ENCODE results near the gene KRT15.

KRT15 gene

GRCh38 chr17:41537614-41537954, 18.9 kb upstream of the KRT15 start:
- Histone ChIP-seq H4K20me1 (no peaks in the 10 kb centered on the region), H3K9ac (no peak overlapping the region), H3K4me2 (no peak overlapping the region), H3K27ac (no peak overlapping the region), H3K27me3 (no peaks in the 10 kb centered on the region), H3K4me1 (no peaks in the 10 kb centered on the region), H3K9me3 (no peaks in the 10 kb centered on the region), H3K36me3 (no peaks in the 10 kb centered on the region), H3K4me3 (no peak overlapping the region)
- TF ChIP-seq Cebpa-rat (IDR thresholded peaks at IDR 0.05), result no peak

GRCh38 chr17:41536741-41537613, 18.3 kb upstream of the KRT15 start:
- TF ChIP-seq Cebpa-rat (IDR thresholded peaks at IDR 0.05), result no peak
- Histone ChIP-seq H3K4me2 (no peak overlapping the region), H3K9me3 (no peaks in the 10 kb centered on the region), H3K9ac (no peak overlapping the region), H3K36me3 (no peaks in the 10 kb centered on the region), H3K4me3 (no peak overlapping the region), H3K27me3 (no peaks in the 10 kb centered on the region), H3K27ac (no peak overlapping the region), H4K20me1 (no peaks in the 10 kb centered on the region), H3K4me1 (no peaks in the 10 kb centered on the region)

GRCh38 chr17:41535764-41536481, 17.2 kb upstream of the KRT15 start:
- peaks cover 2% of the 10 kb centered on the region; the same call in 1 of the 2 replicates for H3K27me3 ChIP-seq
- H3K9me3 ChIP-seq, result no peaks in the 10 kb centered on the region
- no peak for TF ChIP-seq Cebpa-rat (IDR thresholded peaks at IDR 0.05)
- no peaks in the 10 kb centered on the region for H3K36me3 ChIP-seq
- no peak overlapping the region for H3K27ac ChIP-seq
- no peaks in the 10 kb centered on the region for H3K4me1 ChIP-seq
- no peak overlapping the region for H3K4me2 ChIP-seq
- no peak overlapping the region for H3K9ac ChIP-seq
- H4K20me1 ChIP-seq, result no peaks in the 10 kb centered on the region
- H3K4me3 ChIP-seq, result no peak overlapping the region

GRCh38 chr17:41534899-41535546, 16.3 kb upstream of the KRT15 start:
- Histone ChIP-seq H3K9me3 (no peaks in the 10 kb centered on the region), H4K20me1 (no peaks in the 10 kb centered on the region), H3K4me1 (no peaks in the 10 kb centered on the region), H3K36me3 (no peaks in the 10 kb centered on the region), H3K9ac (no peak overlapping the region), H3K4me3 (no peak overlapping the region), H3K27ac (no peak overlapping the region), H3K4me2 (no peak overlapping the region), H3K27me3 (peaks cover 11% of the 10 kb centered on the region; the same call in 1 of the 2 replicates)
- TF ChIP-seq Cebpa-rat (IDR thresholded peaks at IDR 0.05), result no peak

- Histone ChIP-seq H3K9ac (no peak overlapping the region), H3K9me3 (no peaks in the 10 kb centered on the region), H3K4me1 (no peaks in the 10 kb centered on the region), H3K4me3 (no peak overlapping the region), H3K27ac (no peak overlapping the region), H3K27me3 (peaks cover 25% of the 10 kb centered on the region), H3K36me3 (no peaks in the 10 kb centered on the region), H4K20me1 (no peaks in the 10 kb centered on the region), H3K4me2 (no peak overlapping the region)
- TF ChIP-seq Cebpa-rat (IDR thresholded peaks at IDR 0.05), result no peak
Measured at GRCh38 chr17:41533613-41534012, 14.9 kb upstream of the KRT15 start.

GRCh38 chr17:41532947-41533570, 14.4 kb upstream of the KRT15 start:
- no peak overlapping the region for H3K9ac ChIP-seq
- no peak overlapping the region for H3K4me3 ChIP-seq
- no peaks in the 10 kb centered on the region for H3K36me3 ChIP-seq
- H3K27me3 ChIP-seq, result peaks cover 30% of the 10 kb centered on the region
- no peak for TF ChIP-seq Cebpa-rat (IDR thresholded peaks at IDR 0.05)
- no peak overlapping the region for H3K4me2 ChIP-seq
- no peak overlapping the region for H3K27ac ChIP-seq
- H3K4me1 ChIP-seq, result no peaks in the 10 kb centered on the region
- no peaks in the 10 kb centered on the region for H4K20me1 ChIP-seq
- H3K9me3 ChIP-seq, result peaks cover 5% of the 10 kb centered on the region

GRCh38 chr17:41531993-41532392, 13.3 kb upstream of the KRT15 start:
- Histone ChIP-seq H3K9ac (no peak overlapping the region), H3K27me3 (peaks cover 41% of the 10 kb centered on the region), H3K9me3 (peaks cover 14% of the 10 kb centered on the region), H4K20me1 (no peaks in the 10 kb centered on the region), H3K36me3 (no peaks in the 10 kb centered on the region), H3K27ac (no peak overlapping the region), H3K4me3 (no peak overlapping the region), H3K4me1 (no peaks in the 10 kb centered on the region), H3K4me2 (no peak overlapping the region)
- no peak for TF ChIP-seq Cebpa-rat (IDR thresholded peaks at IDR 0.05)

- peaks cover 14% of the 10 kb centered on the region for H3K9me3 ChIP-seq
- no peak overlapping the region for H3K4me3 ChIP-seq
- H3K36me3 ChIP-seq, result no peaks in the 10 kb centered on the region
- H3K9ac ChIP-seq, result no peak overlapping the region
- peaks cover 48% of the 10 kb centered on the region for H3K27me3 ChIP-seq
- no peak overlapping the region for H3K4me2 ChIP-seq
- no peaks in the 10 kb centered on the region for H4K20me1 ChIP-seq
- H3K27ac ChIP-seq, result no peak overlapping the region
- no peak for TF ChIP-seq Cebpa-rat (IDR thresholded peaks at IDR 0.05)
- no peaks in the 10 kb centered on the region for H3K4me1 ChIP-seq
Measured at GRCh38 chr17:41530062-41531048, 11.7 kb upstream of the KRT15 start.

- H3K4me3 ChIP-seq, result no peak overlapping the region
- no peaks in the 10 kb centered on the region for H3K36me3 ChIP-seq
- peaks cover 14% of the 10 kb centered on the region for H3K9me3 ChIP-seq
- H3K9ac ChIP-seq, result no peak overlapping the region
- H3K4me1 ChIP-seq, result no peaks in the 10 kb centered on the region
- no peak overlapping the region for H3K27ac ChIP-seq
- H3K27me3 ChIP-seq, result peaks cover 48% of the 10 kb centered on the region
- no peaks in the 10 kb centered on the region for H4K20me1 ChIP-seq
- no peak for TF ChIP-seq Cebpa-rat (IDR thresholded peaks at IDR 0.05)
- no peak overlapping the region for H3K4me2 ChIP-seq
Measured at GRCh38 chr17:41529491-41529915, 10.8 kb upstream of the KRT15 start.
